ENCODE data around the gene UACA.

- TF ChIP-seq CBX3 (IDR thresholded peaks at IDR 0.05; ENCODE audit: borderline replicate concordance in 1 of 2, low read length in 2 of 2): no peak
- no peak for TF ChIP-seq CHD7 (IDR thresholded peaks at IDR 0.05; ENCODE audit: low read depth, low read length)
- no peak for TF ChIP-seq CTCF (IDR thresholded peaks at IDR 0.05 in 2 of 3, conservative IDR thresholded peaks at IDR 0.05 in 1 of 3; ENCODE audit: insufficient read depth in 2 of 3, low read depth in 1 of 3, low read length in 3 of 3)
- TF ChIP-seq TAF15 (IDR thresholded peaks at IDR 0.05; ENCODE audit: low read depth, low read length): no peak
- no peak for TF ChIP-seq TARDBP (IDR thresholded peaks at IDR 0.05)
- TF ChIP-seq, protein P1, sequence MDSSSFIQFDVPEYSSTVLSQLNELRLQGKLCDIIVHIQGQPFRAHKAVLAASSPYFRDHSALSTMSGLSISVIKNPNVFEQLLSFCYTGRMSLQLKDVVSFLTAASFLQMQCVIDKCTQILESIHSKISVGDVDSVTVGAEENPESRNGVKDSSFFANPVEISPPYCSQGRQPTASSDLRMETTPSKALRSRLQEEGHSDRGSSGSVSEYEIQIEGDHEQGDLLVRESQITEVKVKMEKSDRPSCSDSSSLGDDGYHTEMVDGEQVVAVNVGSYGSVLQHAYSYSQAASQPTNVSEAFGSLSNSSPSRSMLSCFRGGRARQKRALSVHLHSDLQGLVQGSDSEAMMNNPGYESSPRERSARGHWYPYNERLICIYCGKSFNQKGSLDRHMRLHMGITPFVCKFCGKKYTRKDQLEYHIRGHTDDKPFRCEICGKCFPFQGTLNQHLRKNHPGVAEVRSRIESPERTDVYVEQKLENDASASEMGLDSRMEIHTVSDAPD (CRISPR knock-in tag; IDR thresholded peaks at IDR 0.05): no peak
- TF ChIP-seq ZNF609 (CRISPR knock-in tag; IDR thresholded peaks at IDR 0.05; ENCODE audit: borderline replicate concordance): no peak
- TF ChIP-seq, protein P2, sequence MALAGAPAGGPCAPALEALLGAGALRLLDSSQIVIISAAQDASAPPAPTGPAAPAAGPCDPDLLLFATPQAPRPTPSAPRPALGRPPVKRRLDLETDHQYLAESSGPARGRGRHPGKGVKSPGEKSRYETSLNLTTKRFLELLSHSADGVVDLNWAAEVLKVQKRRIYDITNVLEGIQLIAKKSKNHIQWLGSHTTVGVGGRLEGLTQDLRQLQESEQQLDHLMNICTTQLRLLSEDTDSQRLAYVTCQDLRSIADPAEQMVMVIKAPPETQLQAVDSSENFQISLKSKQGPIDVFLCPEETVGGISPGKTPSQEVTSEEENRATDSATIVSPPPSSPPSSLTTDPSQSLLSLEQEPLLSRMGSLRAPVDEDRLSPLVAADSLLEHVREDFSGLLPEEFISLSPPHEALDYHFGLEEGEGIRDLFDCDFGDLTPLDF (CRISPR knock-in tag; IDR thresholded peaks at IDR 0.05): no peak
- no peak for TF ChIP-seq RB1 (IDR thresholded peaks at IDR 0.05; ENCODE audit: low read depth)
- no peak for TF ChIP-seq TFAP4 (CRISPR knock-in tag; IDR thresholded peaks at IDR 0.05; ENCODE audit: borderline replicate concordance)
Measured at GRCh38 chr15:70714015-70714414, 49.3 kb downstream of the UACA start.

Measured in K562 (cell line).